Thyroid gland (tissue), 4 donors: ENCODE measurements around the gene VWF. TPM values are rescaled to one million over a fixed set of nuclear protein-coding genes. Genes with fewer than 3 reads are reported as not detected.

ENCODE experiments used
- DNase-seq, 2 donors: peaks; one replicate each; pipeline ENCODE4 v3.0.0-alpha.2; 2019
- H3K27ac ChIP-seq, 3 donors: fragments of 200-600 bp; sonication (generic); 1 replicate in 2 of 3; 2 replicates in 1 of 3; pipeline ENCODE4 v1.5.1; 2016 to 2019; ENCODE audit warnings: mild to moderate bottlenecking in 1 of 3, moderate library complexity in 1 of 3
- H3K27me3 ChIP-seq: fragments of 200-600 bp; sonication (generic); one replicate; pipeline ENCODE4 v1.5.1; 2019
- H3K36me3 ChIP-seq, 2 donors: fragments of 200-600 bp; sonication (generic); one replicate each; pipeline ENCODE4 v1.5.1; 2016 to 2019
- H3K4me1 ChIP-seq, 2 donors: fragments of 200-600 bp; sonication (generic); one replicate each; pipeline ENCODE4 v1.5.1; 2017 to 2019
- H3K4me3 ChIP-seq, 3 donors: fragments of 200-600 bp; sonication (generic); replicated peaks in 1 of 3; 1 replicate in 2 of 3; 2 replicates in 1 of 3; pipeline ENCODE4 v1.5.1; 2016; ENCODE audit warnings: mild to moderate bottlenecking in 1 of 3
- H3K9me3 ChIP-seq: fragments of 200-600 bp; sonication (generic); one replicate; pipeline ENCODE4 v1.5.1; 2017
- CTCF ChIP-seq, 6 experiments: fragments of 200-600 bp in 3 of 6; fragments of 450-650 bp in 3 of 6; sonication (generic) in 3 of 6; IDR thresholded peaks; one replicate each; pipeline ENCODE4 v1.5.1; 2016 to 2019; ENCODE audit warnings: antibody characterized with exemption in 6 of 6, mild to moderate bottlenecking in 2 of 6, inconsistent platforms in 1 of 6, moderate library complexity in 1 of 6
- POLR2A ChIP-seq, 2 donors: fragments of 450-650 bp; IDR thresholded peaks; one replicate each; pipeline ENCODE4 v1.6.1; 2017; ENCODE audit warnings: antibody characterized with exemption in 2 of 2, mild to moderate bottlenecking in 2 of 2, moderate library complexity in 1 of 2
- WGBS, 2 donors: methylation state at CpG; one replicate each; pipeline ENCODE4 v1.1.5; 2017; 5-methylcytosine and 5-hydroxymethylcytosine counted together
- intact Hi-C: fragments of 100-400 bp; cut with DNase I; formaldehyde crosslinking; loops from one replicate; pipeline ENCODE4 v1.15.1; 2023
- total RNA-seq, 4 donors: library from RNA; depleted of rRNA; stranded (reverse); fragments of >200 nt; gene quantifications; one replicate each; pipeline ENCODE4 v1.2.3, GENCODE V29; 2016

Gene VWF
- total RNA-seq, 4 donors from 2014 or later: 54.3 to 169 (median 98.5) TPM

DNA sequence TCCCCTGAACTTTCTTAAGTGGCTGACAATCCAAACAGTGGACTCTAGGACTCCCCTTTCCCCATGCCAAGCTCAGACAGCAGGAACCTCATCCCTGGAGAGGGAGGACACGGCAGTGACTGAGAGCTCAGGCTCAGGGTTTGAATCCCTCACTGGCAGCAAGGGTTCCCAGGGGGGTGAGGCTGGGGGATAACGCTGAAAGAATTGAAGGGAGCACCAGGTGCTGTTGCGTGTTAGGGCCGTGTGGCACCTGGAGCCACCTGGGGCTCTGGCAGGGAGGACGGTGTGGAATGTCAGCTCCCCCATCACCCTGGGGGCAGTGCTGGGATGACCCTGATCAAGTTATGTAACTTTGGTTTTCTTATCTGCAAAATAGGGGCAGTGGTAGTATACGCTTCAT is 219.5 kb downstream of the VWF start:
- Histone ChIP-seq H3K36me3 (no peaks in the 10 kb centered on the region), H3K9me3 (no peaks in the 10 kb centered on the region), H3K27me3 (no peaks in the 10 kb centered on the region), H3K4me3 (no peak overlapping the region), H3K27ac (no peak overlapping the region), H3K4me1 (no peaks in the 10 kb centered on the region)
- WGBS, 2 donors: 67 to 81% methylated on average over 6 of the region's 6 CpGs
- intact Hi-C loops: no loop called here
- TF ChIP-seq POLR2A (IDR thresholded peaks at IDR 0.05) (no peak), CTCF (IDR thresholded peaks at IDR 0.05) (no peak)
- DNase-seq: no peak

GRCh38 chr12:5904441-5904840 is 220.0 kb downstream of the VWF start:
- no peak for DNase-seq
- no peaks in the 10 kb centered on the region for H3K36me3 ChIP-seq
- no peaks in the 10 kb centered on the region for H3K27me3 ChIP-seq
- intact Hi-C loops: no loop called here
- no peak overlapping the region for H3K27ac ChIP-seq
- no peaks in the 10 kb centered on the region for H3K9me3 ChIP-seq
- H3K4me3 ChIP-seq: no peak overlapping the region
- TF ChIP-seq POLR2A (IDR thresholded peaks at IDR 0.05) (no peak), CTCF (IDR thresholded peaks at IDR 0.05) (no peak)
- no peaks in the 10 kb centered on the region for H3K4me1 ChIP-seq
- whole genome bisulfite sequencing, 2 donors: 88 to 91% methylated on average over 10 to 11 of the region's 11 CpGs

GRCh38 chr12:5902736-5903135 is 221.7 kb downstream of the VWF start:
- Histone ChIP-seq H3K27me3 (no peaks in the 10 kb centered on the region), H3K27ac (no peak overlapping the region), H3K4me3 (no peak overlapping the region), H3K4me1 (no peaks in the 10 kb centered on the region), H3K9me3 (no peaks in the 10 kb centered on the region), H3K36me3 (no peaks in the 10 kb centered on the region)
- DNase-seq: no peak
- no peak for TF ChIP-seq CTCF (IDR thresholded peaks at IDR 0.05)
- no peak for TF ChIP-seq POLR2A (IDR thresholded peaks at IDR 0.05)
- intact Hi-C loops: no loop called here
- WGBS, 2 donors: 100% methylated on average over 2 of the region's 2 CpGs

GRCh38 chr12:5901416-5901815 is 223.1 kb downstream of the VWF start:
- H3K4me3 ChIP-seq: no peak overlapping the region
- H3K27me3 ChIP-seq: no peaks in the 10 kb centered on the region
- H3K36me3 ChIP-seq: no peaks in the 10 kb centered on the region
- H3K9me3 ChIP-seq: no peaks in the 10 kb centered on the region
- DNase-seq: no peak
- intact Hi-C loops: no loop called here
- no peak overlapping the region for H3K27ac ChIP-seq
- TF ChIP-seq POLR2A (IDR thresholded peaks at IDR 0.05) (no peak), CTCF (IDR thresholded peaks at IDR 0.05) (no peak)
- no peaks in the 10 kb centered on the region for H3K4me1 ChIP-seq
- WGBS, 2 donors: 87 to 88% methylated on average over 6 of the region's 6 CpGs

GRCh38 chr12:5900533-5901205 is 223.8 kb downstream of the VWF start:
- no peak for DNase-seq
- intact Hi-C loops: no loop called here
- Histone ChIP-seq H3K4me3 (no peak overlapping the region), H3K27me3 (no peaks in the 10 kb centered on the region), H3K27ac (no peak overlapping the region), H3K4me1 (no peaks in the 10 kb centered on the region), H3K36me3 (no peaks in the 10 kb centered on the region), H3K9me3 (no peaks in the 10 kb centered on the region)
- 62 to 64% methylated on average over 15 of the region's 15 CpGs for WGBS, 2 donors
- TF ChIP-seq POLR2A (IDR thresholded peaks at IDR 0.05) (no peak), CTCF (IDR thresholded peaks at IDR 0.05) (no peak)
